H1 (cell line): ENCODE data around the gene TWIST2. TPM values are rescaled to one million over a fixed set of nuclear protein-coding genes. Genes with fewer than 3 reads are reported as not detected.

Source experiments
- CTCF ChIA-PET: fragments of 300-600 bp; sonication (Branson Sonifier 250); formaldehyde crosslinking; loops from one replicate; lab custom pipeline; 2021; ENCODE audit not compliant: partially characterized antibody; lab: Charles Lee
- POLR2A ChIA-PET: fragments of 300-600 bp; sonication (Branson Sonifier 250); formaldehyde crosslinking; loops from one replicate; lab custom pipeline; 2021; ENCODE audit warnings: inconsistent platforms; ENCODE audit not compliant: partially characterized antibody; lab: Charles Lee
- DNase-seq, 2 experiments: peaks; one replicate each; pipeline versions ENCODE4 v3.0.0 to v3.0.0-alpha.2; 2010 to 2022; ENCODE audit warnings: low spot score in 2 of 2, low read depth in 1 of 2, mixed read lengths in 1 of 2
- FAIRE-seq: peaks from 2 replicates; lab custom pipeline; 2011; peaks lifted over from hg19 to GRCh38; lab: Jason Lieb, UNC
- H2AFZ ChIP-seq: 2 replicates; pipeline ENCODE4 v1.8.1; 2012; ENCODE audit warnings: low read length, inconsistent platforms
- H2AK5ac ChIP-seq: 2 replicates; pipeline ENCODE4 v1.6.1; 2013; ENCODE audit warnings: low read depth, low read length
- H2BK120ac ChIP-seq: replicated peaks from 2 replicates; pipeline ENCODE3; 2013; ENCODE audit warnings: low read depth, low read length, inconsistent platforms
- H2BK12ac ChIP-seq: 2 replicates; pipeline ENCODE4 v1.6.1; 2013; ENCODE audit warnings: low read depth, low read length
- H2BK15ac ChIP-seq: 2 replicates; pipeline ENCODE4 v1.6.1; 2013; ENCODE audit warnings: low read length
- H2BK20ac ChIP-seq: 2 replicates; pipeline ENCODE4 v1.6.1; 2013; ENCODE audit warnings: low read length
- H2BK5ac ChIP-seq: 2 replicates; pipeline ENCODE4 v1.6.1; 2013; ENCODE audit warnings: low read depth, low read length
- H3K14ac ChIP-seq: 2 replicates; pipeline ENCODE4 v1.6.1; 2013; ENCODE audit warnings: inconsistent platforms; ENCODE audit not compliant: insufficient read length
- H3K18ac ChIP-seq: 2 replicates; pipeline ENCODE4 v1.6.1; 2013; ENCODE audit warnings: low read length; ENCODE audit errors: extremely low read depth
- H3K23ac ChIP-seq: 2 replicates; pipeline ENCODE4 v1.6.1; 2013; ENCODE audit warnings: inconsistent platforms; ENCODE audit not compliant: insufficient read length
- H3K23me2 ChIP-seq: 2 replicates; pipeline ENCODE4 v1.6.1; 2013; ENCODE audit warnings: low read depth, low read length
- H3K27ac ChIP-seq: 2 replicates; pipeline ENCODE4 v1.6.1; 2011; ENCODE audit warnings: low read depth, low read length, inconsistent platforms
- H3K27me3 ChIP-seq, 4 experiments: replicated peaks in 1 of 4; 1 replicate in 1 of 4; 2 replicates in 3 of 4; pipeline versions ENCODE4 v1.6.1 to v1.8.1; 2011 to 2013; ENCODE audit warnings: low read length in 3 of 4, mild to moderate bottlenecking in 3 of 4, inconsistent platforms in 2 of 4, mixed read lengths in 2 of 4, moderate library complexity in 1 of 4; ENCODE audit not compliant: control insufficient read depth in 3 of 4, insufficient read depth in 3 of 4; ENCODE audit errors: extremely low read depth in 1 of 4
- H3K36me3 ChIP-seq, 4 experiments: 2 replicates each; pipeline versions ENCODE4 v1.6.1 to v1.8.1; 2011 to 2013; ENCODE audit warnings: mild to moderate bottlenecking in 4 of 4, low read length in 3 of 4, moderate library complexity in 2 of 4, control low read depth in 1 of 4, inconsistent platforms in 1 of 4; ENCODE audit not compliant: insufficient read depth in 4 of 4, control insufficient read depth in 2 of 4
- H3K4ac ChIP-seq: replicated peaks from 2 replicates; pipeline ENCODE3; 2013; ENCODE audit warnings: low read length, low read depth, mixed read lengths, inconsistent platforms; ENCODE audit not compliant: insufficient read length
- H3K4me1 ChIP-seq, 4 experiments: replicated peaks in 1 of 4; 1 replicate in 1 of 4; 2 replicates in 3 of 4; pipeline versions ENCODE4 v1.6.1 to v1.8.1; 2011 to 2013; ENCODE audit warnings: low read length in 3 of 4, inconsistent platforms in 2 of 4, mixed read lengths in 1 of 4; ENCODE audit not compliant: insufficient read depth in 4 of 4, control insufficient read depth in 3 of 4
- H3K4me2 ChIP-seq, 2 experiments: 2 replicates each; pipeline versions ENCODE4 v1.6.1 to v1.8.1; 2011 to 2013; ENCODE audit warnings: low read depth in 2 of 2, low read length in 2 of 2, control low read depth in 1 of 2, inconsistent platforms in 1 of 2, mild to moderate bottlenecking in 1 of 2; ENCODE audit not compliant: insufficient read depth in 1 of 2
- H3K4me3 ChIP-seq, 4 experiments: fragments of 200-600, 300-600 bp in 1 of 4; sonication (generic), shearing (Covaris generic), sonication (Bioruptor Twin) in 1 of 4; 2 replicates each; pipeline versions ENCODE4 v1.5.1 to v1.8.1; 2011 to 2016; ENCODE audit warnings: low read length in 4 of 4, low read depth in 3 of 4, control low read depth in 2 of 4, inconsistent platforms in 2 of 4, mild to moderate bottlenecking in 2 of 4, mixed read lengths in 1 of 4, moderate library complexity in 1 of 4; ENCODE audit not compliant: insufficient read depth in 2 of 4; ENCODE audit errors: extremely low read depth in 1 of 4
- H3K56ac ChIP-seq: replicated peaks from 2 replicates; pipeline ENCODE3; 2013; ENCODE audit warnings: low read depth, mild to moderate bottlenecking, mixed read lengths, low read length, inconsistent platforms; ENCODE audit not compliant: insufficient read length
- H3K79me1 ChIP-seq: 2 replicates; pipeline ENCODE4 v1.6.1; 2013; ENCODE audit warnings: low read depth, low read length, control low read depth
- H3K79me2 ChIP-seq, 2 experiments: 2 replicates each; pipeline versions ENCODE4 v1.6.1 to v1.8.1; 2012 to 2013; ENCODE audit warnings: low read length in 2 of 2, mild to moderate bottlenecking in 2 of 2, inconsistent platforms in 1 of 2; ENCODE audit not compliant: insufficient read depth in 2 of 2, control insufficient read depth in 1 of 2
- H3K9ac ChIP-seq, 4 experiments: replicated peaks in 1 of 4; 1 replicate in 1 of 4; 2 replicates in 3 of 4; pipeline versions ENCODE4 v1.6.1 to v1.8.1; 2011 to 2013; ENCODE audit warnings: low read depth in 3 of 4, low read length in 3 of 4, control low read depth in 2 of 4, mild to moderate bottlenecking in 2 of 4, moderate library complexity in 2 of 4, inconsistent platforms in 1 of 4; ENCODE audit errors: extremely low read depth in 1 of 4
- H3K9me3 ChIP-seq, 2 experiments: 2 replicates each; pipeline versions ENCODE4 v1.6.1 to v1.8.1; 2012 to 2013; ENCODE audit warnings: mild to moderate bottlenecking in 2 of 2, moderate library complexity in 2 of 2, control low read depth in 1 of 2, inconsistent platforms in 1 of 2, low read depth in 1 of 2, low read length in 1 of 2, mixed read lengths in 1 of 2; ENCODE audit not compliant: insufficient read depth in 2 of 2
- H4K20me1 ChIP-seq, 2 experiments: replicated peaks in 1 of 2; 2 replicates each; pipeline versions ENCODE3 to v1.8.1; 2011 to 2013; ENCODE audit warnings: inconsistent platforms in 2 of 2, low read length in 2 of 2, mild to moderate bottlenecking in 1 of 2; ENCODE audit not compliant: insufficient read depth in 2 of 2, control insufficient read depth in 1 of 2
- H4K5ac ChIP-seq: 2 replicates; pipeline ENCODE4 v1.6.1; 2013; ENCODE audit warnings: low read length, low read depth, mixed read lengths, inconsistent platforms; ENCODE audit not compliant: insufficient read length
- H4K8ac ChIP-seq: 2 replicates; pipeline ENCODE4 v1.8.0; 2013; ENCODE audit warnings: mild to moderate bottlenecking, moderate library complexity, low read length, inconsistent platforms; ENCODE audit not compliant: insufficient read depth; ENCODE audit errors: extremely low read depth
- H4K91ac ChIP-seq: replicated peaks from 2 replicates; pipeline ENCODE3; 2013; ENCODE audit warnings: low read length, mixed read lengths, inconsistent platforms; ENCODE audit not compliant: insufficient read length
- CHD2 ChIP-seq: IDR thresholded peaks from 2 replicates; pipeline ENCODE4 v1.6.1; 2012; ENCODE audit warnings: low read length, improper control_type of control experiment
- E2F6 ChIP-seq: IDR thresholded peaks from 2 replicates; pipeline ENCODE4 v1.6.1; 2012; ENCODE audit warnings: inconsistent platforms
- GABPA ChIP-seq: IDR thresholded peaks from 2 replicates; pipeline ENCODE4 v1.6.1; 2011; ENCODE audit warnings: mild to moderate bottlenecking, low read length, moderate library complexity, borderline replicate concordance; ENCODE audit not compliant: insufficient read depth
- KDM1A ChIP-seq: fragments of 200-600, 300-600 bp; sonication (generic); IDR thresholded peaks from 2 replicates; pipeline ENCODE4 v1.7.1; 2016; ENCODE audit warnings: mild to moderate bottlenecking, low read length, borderline replicate concordance
- PHF8 ChIP-seq: fragments of 200-600 bp; sonication (generic); conservative IDR thresholded peaks from 2 replicates; pipeline ENCODE4 v1.7.1; 2012; ENCODE audit warnings: low read depth, mild to moderate bottlenecking, inconsistent platforms, low read length, moderate library complexity
- TAF1 ChIP-seq: IDR thresholded peaks from 2 replicates; pipeline ENCODE4 v1.6.1; 2011; ENCODE audit warnings: mild to moderate bottlenecking, low read depth, low read length
- YY1 ChIP-seq: IDR thresholded peaks from 2 replicates; pipeline ENCODE4 v1.6.1; 2011; ENCODE audit warnings: low read depth, mild to moderate bottlenecking, low read length
- WGBS, 2 experiments: shearing (Covaris generic) in 1 of 2; methylation state at CpG; one replicate each; pipeline versions ENCODE4 v1.1.6 to v1.1.7; 2013 to 2015; ENCODE audit warnings: low lambda C conversion rate in 2 of 2, mixed read lengths in 2 of 2, inconsistent platforms in 1 of 2, low coverage in 1 of 2, missing lambda C conversion rate in 1 of 2; ENCODE audit not compliant: insufficient replicate concordance in 2 of 2, insufficient coverage in 1 of 2, insufficient read length in 1 of 2; ENCODE audit errors: extremely low coverage in 1 of 2, missing lambda C conversion rate in 1 of 2; 5-methylcytosine and 5-hydroxymethylcytosine counted together
- long read RNA-seq, 2 experiments: library from RNA in 1 of 2; library from capped mRNA in 1 of 2; stranded (forward); transcript quantifications; one replicate each; pipeline ENCODE4 v2.0.0, GENCODE V29; 2021; ENCODE audit warnings: inconsistent platforms in 1 of 2
- polyA minus RNA-seq, 3 experiments: library from RNA; depleted of rRNA, polyadenylated mRNA; stranded (reverse); fragments of >200 nt; gene quantifications; 1 replicate in 2 of 3; 2 replicates in 1 of 3; pipeline ENCODE4 v1.2.3, GENCODE V29; 2011
- polyA plus RNA-seq, 7 experiments: library from polyadenylated mRNA; depleted of rRNA in 3 of 7; stranded (reverse) in 5 of 7; unstranded in 2 of 7; fragments of >200 nt in 5 of 7; fragments of 200-250 nt in 2 of 7; gene quantifications; 1 replicate in 5 of 7; 2 replicates in 1 of 7; 4 replicates in 1 of 7; pipeline versions ENCODE4 v1.2.1 to v1.2.3, GENCODE V29; 2011 to 2013; ENCODE audit warnings: missing spikeins in 2 of 7, mixed read lengths in 2 of 7
- total RNA-seq: library from RNA; stranded (reverse); fragmentation: NEBNext Ultra II Directional; extraction: Animal tissue kit (Norgen Biotek cat#: 25700); gene quantifications from 2 replicates; pipeline ENCODE4 v1.2.1, GENCODE V29; 2021

TWIST2 gene
- 2.1 and 2.6 TPM in 2 replicates for total RNA-seq
- polyA plus RNA-seq (2011; rRNA removed), result 4.3 and 5.4 TPM in 2 replicates
- polyA plus RNA-seq (2011; cell fraction: cytosol; rRNA removed), result 4.8 TPM
- 2.7 TPM for polyA plus RNA-seq (2011; cell fraction: nucleus; rRNA removed)
- polyA plus RNA-seq (2012, experiment 1 of 2), result 2.3 to 3.8 TPM (median 3.3 TPM) in 4 replicates
- 4.1 TPM for polyA plus RNA-seq (2012, experiment 2 of 2)
- polyA plus RNA-seq (2013, experiment 1 of 2), result 2.4 TPM
- polyA plus RNA-seq (2013, experiment 2 of 2), result 2.4 TPM
- polyA minus RNA-seq (2011; rRNA and poly(A)+ RNA removed), result 0.93 and 1.2 TPM in 2 replicates
- polyA minus RNA-seq (2011; cell fraction: cytosol; rRNA and poly(A)+ RNA removed), result 1.9 TPM
- 7.0 TPM for polyA minus RNA-seq (2011; cell fraction: nucleus; rRNA and poly(A)+ RNA removed)
- long read RNA-seq, experiment 1, partial matches to known transcripts, result 0 of 4 reads
- long read RNA-seq, experiment 1, other reads (novel, unspliced or antisense), result 0 of 4 reads
- long read RNA-seq, experiment 2, result 0 reads

GRCh38 chr2:238847841-238848690 lies at the start of gene TWIST2:
TWIST2 (plus strand) TSS chr2:238848085; CDS start chr2:238848216, 131 bp downstream.
- POLR2A ChIA-PET, result no interaction called here
- Histone ChIP-seq H2BK120ac (no peak within 1 kb of the TSS), H3K23me2 (no peaks in the 10 kb centered on the region), H4K5ac (no peak within 1 kb of the TSS), H3K4me1 (peaks cover 0 to 17% (median 5%) of the 10 kb centered on the region in 4 experiments; a peak in 5 of 7 replicates), H2BK5ac (no peak within 1 kb of the TSS), H3K23ac (no peak within 1 kb of the TSS), H3K36me3 (no peaks in the 10 kb centered on the region), H3K79me2 (no peaks in the 10 kb centered on the region), H3K14ac (no peak within 1 kb of the TSS), H4K20me1 (peaks cover 0 to 6% of the 10 kb centered on the region in 2 experiments), H4K91ac (no peak within 1 kb of the TSS), H3K27ac (no peak within 1 kb of the TSS), H3K4me3 (peak within 1 kb of the TSS; percentile 26 to 69 (median 50)), H3K4ac (no peak within 1 kb of the TSS), H2BK12ac (no peak within 1 kb of the TSS), H3K9ac (peak within 1 kb of the TSS in 3 of 4 experiments; percentile 17 to 44 (median 29); a peak in 4 of 7 replicates), H2BK20ac (no peak within 1 kb of the TSS), H2AFZ (peak within 1 kb of the TSS; percentile 60; the same call in 1 of the 2 replicates), H3K4me2 (peak within 1 kb of the TSS; percentile 85 to 95), H3K18ac (no peak within 1 kb of the TSS; the same call in 1 of the 2 replicates), H3K56ac (no peak within 1 kb of the TSS), H2AK5ac (no peak within 1 kb of the TSS), H3K9me3 (no peaks in the 10 kb centered on the region), H3K79me1 (no peaks in the 10 kb centered on the region), H3K27me3 (peaks cover 34 to 89% (median 69%) of the 10 kb centered on the region in 4 experiments), H2BK15ac (no peak within 1 kb of the TSS), H4K8ac (no peak within 1 kb of the TSS; the same call in 1 of the 2 replicates)
- FAIRE-seq (no peak), DNase-seq (peak in 1 of 2 experiments; percentile 74)
- CTCF ChIA-PET, result interaction anchor here (0.5 kb wide), 1 partner anchor 141 kb away, joined by 3 read pairs; no protein-coding TSS in a partner anchor
- WGBS, 2 experiments, result 3% methylated on average over 58 of the region's 90 CpGs; no CpG with 5 or more reads in 1 of the 2 experiments
- TF ChIP-seq TAF1 (peak; percentile 41; the same call in 1 of the 2 replicates), YY1 (peak; percentile 62; the same call in 1 of the 2 replicates), CHD2 (no peak), GABPA (peak; percentile 37; the same call in 1 of the 2 replicates), E2F6 (peak; percentile 90), KDM1A (no peak), PHF8 (no peak)
